ENCODE data around the gene DMRT3. TPM values are rescaled to one million over a fixed set of nuclear protein-coding genes. Genes with fewer than 3 reads are reported as not detected.

DMRT3 gene, protein sequence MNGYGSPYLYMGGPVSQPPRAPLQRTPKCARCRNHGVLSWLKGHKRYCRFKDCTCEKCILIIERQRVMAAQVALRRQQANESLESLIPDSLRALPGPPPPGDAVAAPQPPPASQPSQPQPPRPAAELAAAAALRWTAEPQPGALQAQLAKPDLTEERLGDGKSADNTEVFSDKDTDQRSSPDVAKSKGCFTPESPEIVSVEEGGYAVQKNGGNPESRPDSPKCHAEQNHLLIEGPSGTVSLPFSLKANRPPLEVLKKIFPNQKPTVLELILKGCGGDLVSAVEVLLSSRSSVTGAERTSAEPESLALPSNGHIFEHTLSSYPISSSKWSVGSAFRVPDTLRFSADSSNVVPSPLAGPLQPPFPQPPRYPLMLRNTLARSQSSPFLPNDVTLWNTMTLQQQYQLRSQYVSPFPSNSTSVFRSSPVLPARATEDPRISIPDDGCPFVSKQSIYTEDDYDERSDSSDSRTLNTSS
- total RNA-seq (2013; cell fraction: nucleolus; rRNA removed), result not detected in 2 replicates
- total RNA-seq (2014; rRNA removed) (0.06 TPM in 1 of 2 replicates, not detected in the other), total RNA-seq (2014; rRNA removed; fragmentation: Illumina TruSeq; extraction: Trizol) (not detected in 2 replicates), total RNA-seq (2021) (not detected in 2 replicates), polyA plus RNA-seq (2011; rRNA removed) (not detected in 2 replicates), polyA plus RNA-seq (2014; fragmentation: Illumina TruSeq; extraction: Trizol) (not detected in 2 replicates), polyA plus RNA-seq (2014; fragmentation: Nextera tagmentation; extraction: Ambion mirVana) (under 1 TPM in 1 of 2 experiments, not detected in 1; 0.11 TPM), polyA plus RNA-seq (2014; rRNA removed) (0.03 TPM in 1 of 2 replicates, not detected in the other), polyA plus RNA-seq (2016; fragmentation: Nextera tagmentation; extraction: Ambion mirVana) (not detected), polyA minus RNA-seq (2011; rRNA and poly(A)+ RNA removed) (not detected in 2 replicates), Bru-seq, nascent RNA (percentile 9 among the genes with signal in this experiment), BruChase-seq, experiment 1, labeled RNA remaining after a 6-hour chase (not detected), BruChase-seq, experiment 2, labeled RNA remaining after a 2-hour chase (not detected)
- not detected for polyA plus RNA-seq (2011; ENCODE audit: low read depth)
- polyA plus RNA-seq (2011; cell fraction: cytosol; rRNA removed), result 0.04 TPM in 1 of 2 replicates, not detected in the other
- not detected in 2 replicates for polyA plus RNA-seq (2011; cell fraction: nucleus; rRNA removed)
- polyA plus RNA-seq (2012), result not detected in 2 replicates
- not detected in 2 replicates for polyA minus RNA-seq (2011; cell fraction: cytosol; rRNA and poly(A)+ RNA removed)
- polyA minus RNA-seq (2011; cell fraction: nucleus; rRNA and poly(A)+ RNA removed), result not detected in 2 replicates
- long read RNA-seq, experiment 1, result 0 reads
- long read RNA-seq, experiment 2, partial matches to known transcripts, result 0 of 1 reads
- long read RNA-seq, experiment 2, other reads (novel, unspliced or antisense), result 0 of 1 reads

GRCh38 chr9:976258-976942, at the start of gene DMRT3:
DMRT3 (plus strand) TSS chr9:976655; CDS start chr9:977002, 347 bp downstream.
- in situ Hi-C loops (cut with MboI), result no loop called here
- H3K36me3 ChIP-seq (ENCODE audit: control insufficient read depth in 2 of 2, insufficient read depth in 2 of 2, low read length in 1 of 2), result no peaks in the 10 kb centered on the region
- H3K27ac ChIP-seq (ENCODE audit: control insufficient read depth, insufficient read depth), result no peak within 1 kb of the TSS
- SMC1A ChIA-PET (ENCODE audit: uncharacterized antibody, unreplicated experiment), result no interaction called here
- H3K4me1 ChIP-seq (ENCODE audit: control insufficient read depth, insufficient read depth, low read length), result no peaks in the 10 kb centered on the region
- CTCF ChIA-PET, result no interaction called here
- WGBS (ENCODE audit: insufficient coverage, insufficient replicate concordance, low lambda C conversion rate, missing lambda C conversion rate), result 41% methylated on average over 46 of the region's 70 CpGs
- H3K27me3 ChIP-seq (replicated peaks in 1 of 2; ENCODE audit: control insufficient read depth in 2 of 2, insufficient read depth in 2 of 2, low read length in 1 of 2), result peaks cover 25 to 47% of the 10 kb centered on the region in 2 experiments
- ATAC-seq (peak; percentile 41), DNase-seq (ENCODE audit: low read depth, low spot score) (no peak), FAIRE-seq (no peak)
- no peak within 1 kb of the TSS for H2AFZ ChIP-seq (ENCODE audit: control insufficient read depth, low read depth, low read length)
- H4K20me1 ChIP-seq (ENCODE audit: control insufficient read depth, insufficient read depth), result no peaks in the 10 kb centered on the region; the same call in 1 of the 2 replicates
- no peaks in the 10 kb centered on the region for H3K79me2 ChIP-seq (ENCODE audit: control insufficient read depth, insufficient read depth, low read length)
- peaks cover 4% of the 10 kb centered on the region; the same call in 2 of the 3 replicates for H3K9me3 ChIP-seq (replicated peaks; ENCODE audit: control insufficient read depth, insufficient read depth, low read length)
- RAD21 ChIA-PET (ENCODE audit: unreplicated experiment), result interaction anchor here (0.5 kb wide), 1 partner anchor 1504 kb away, joined by 3 read pairs; no protein-coding TSS in a partner anchor
- H3K4me2 ChIP-seq (ENCODE audit: control insufficient read depth, insufficient read depth), result no peak within 1 kb of the TSS
- H3K9ac ChIP-seq (ENCODE audit: control insufficient read depth, insufficient read depth, low read length), result no peak within 1 kb of the TSS
- POLR2A ChIA-PET, result no interaction called here
- no peak for TF ChIP-seq SREBF1 (IDR thresholded peaks at IDR 0.05; ENCODE audit: low read length)
- TF ChIP-seq SUZ12 (IDR thresholded peaks at IDR 0.05; ENCODE audit: unreplicated experiment), result peak; percentile 76
- BruUV-seq (replicated peaks), result no TSS peak
- H3K4me3 ChIP-seq, result no peak within 1 kb of the TSS
- intact Hi-C loops (cut with micrococcal nuclease; ENCODE audit: unreplicated experiment), result no loop called here

Data from GM12878 (cell line).